Keratinocyte (primary cell): ENCODE results near the gene CPEB3.

ENCODE experiments used
- EZH2 ChIP-seq: IDR thresholded peaks from one replicate; pipeline ENCODE4 v1.6.1; 2012; ENCODE audit warnings: inconsistent platforms, mild to moderate bottlenecking, low read length, moderate library complexity
- TF ChIP-seq, protein P1 (sequence below), 3 experiments: IDR thresholded peaks in 1 of 3; conservative IDR thresholded peaks in 1 of 3; optimal IDR thresholded peaks in 1 of 3; 2 replicates in 2 of 3; 3 replicates in 1 of 3; pipeline versions ENCODE3 to v1.5.1; 2011; ENCODE audit warnings: low read length in 3 of 3, mild to moderate bottlenecking in 3 of 3, moderate library complexity in 2 of 3, control low read depth in 1 of 3, inconsistent platforms in 1 of 3; ENCODE audit not compliant: insufficient read depth in 2 of 3; ENCODE audit errors: extremely low read depth in 1 of 3

DNA sequence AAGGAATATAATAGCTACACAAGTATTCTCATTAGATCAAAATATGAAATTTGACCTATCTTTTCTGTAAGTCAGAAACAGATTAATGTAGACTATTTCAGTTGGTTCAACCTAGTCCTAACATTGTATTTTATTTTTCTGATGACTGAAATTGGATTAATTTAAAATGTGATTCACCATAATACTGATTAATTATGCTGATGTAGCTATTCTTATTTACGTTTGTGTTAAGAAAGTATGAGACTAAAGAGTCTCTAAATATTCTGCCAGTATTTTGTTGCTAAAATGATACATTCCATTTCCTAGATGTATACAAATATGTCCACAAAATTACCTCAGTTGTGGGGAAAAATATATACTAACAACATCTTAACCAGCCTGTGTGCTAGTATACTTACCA, 18.4 kb upstream of the CPEB3 start:
- TF ChIP-seq, protein P1, sequence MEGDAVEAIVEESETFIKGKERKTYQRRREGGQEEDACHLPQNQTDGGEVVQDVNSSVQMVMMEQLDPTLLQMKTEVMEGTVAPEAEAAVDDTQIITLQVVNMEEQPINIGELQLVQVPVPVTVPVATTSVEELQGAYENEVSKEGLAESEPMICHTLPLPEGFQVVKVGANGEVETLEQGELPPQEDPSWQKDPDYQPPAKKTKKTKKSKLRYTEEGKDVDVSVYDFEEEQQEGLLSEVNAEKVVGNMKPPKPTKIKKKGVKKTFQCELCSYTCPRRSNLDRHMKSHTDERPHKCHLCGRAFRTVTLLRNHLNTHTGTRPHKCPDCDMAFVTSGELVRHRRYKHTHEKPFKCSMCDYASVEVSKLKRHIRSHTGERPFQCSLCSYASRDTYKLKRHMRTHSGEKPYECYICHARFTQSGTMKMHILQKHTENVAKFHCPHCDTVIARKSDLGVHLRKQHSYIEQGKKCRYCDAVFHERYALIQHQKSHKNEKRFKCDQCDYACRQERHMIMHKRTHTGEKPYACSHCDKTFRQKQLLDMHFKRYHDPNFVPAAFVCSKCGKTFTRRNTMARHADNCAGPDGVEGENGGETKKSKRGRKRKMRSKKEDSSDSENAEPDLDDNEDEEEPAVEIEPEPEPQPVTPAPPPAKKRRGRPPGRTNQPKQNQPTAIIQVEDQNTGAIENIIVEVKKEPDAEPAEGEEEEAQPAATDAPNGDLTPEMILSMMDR (optimal IDR thresholded peaks at IDR 0.05 in 1 of 3, IDR thresholded peaks at IDR 0.05 in 1 of 3, conservative IDR thresholded peaks at IDR 0.05 in 1 of 3; ENCODE audit: extremely low read depth in 1 of 3, insufficient read depth in 2 of 3, low read length in 3 of 3): no peak
- no peak for TF ChIP-seq EZH2
